ENCODE measurements around the gene GCK. TPM values are rescaled to one million over a fixed set of nuclear protein-coding genes. Genes with fewer than 3 reads are reported as not detected.
A peak's percentile ranks its signal among the peaks of the same experiment; 100 is the strongest.

The GCK gene
- total and polyA plus RNA-seq, 12 donors, result 0.09 to 2.1 (median 0.50) TPM; not detected in 3

DNA sequence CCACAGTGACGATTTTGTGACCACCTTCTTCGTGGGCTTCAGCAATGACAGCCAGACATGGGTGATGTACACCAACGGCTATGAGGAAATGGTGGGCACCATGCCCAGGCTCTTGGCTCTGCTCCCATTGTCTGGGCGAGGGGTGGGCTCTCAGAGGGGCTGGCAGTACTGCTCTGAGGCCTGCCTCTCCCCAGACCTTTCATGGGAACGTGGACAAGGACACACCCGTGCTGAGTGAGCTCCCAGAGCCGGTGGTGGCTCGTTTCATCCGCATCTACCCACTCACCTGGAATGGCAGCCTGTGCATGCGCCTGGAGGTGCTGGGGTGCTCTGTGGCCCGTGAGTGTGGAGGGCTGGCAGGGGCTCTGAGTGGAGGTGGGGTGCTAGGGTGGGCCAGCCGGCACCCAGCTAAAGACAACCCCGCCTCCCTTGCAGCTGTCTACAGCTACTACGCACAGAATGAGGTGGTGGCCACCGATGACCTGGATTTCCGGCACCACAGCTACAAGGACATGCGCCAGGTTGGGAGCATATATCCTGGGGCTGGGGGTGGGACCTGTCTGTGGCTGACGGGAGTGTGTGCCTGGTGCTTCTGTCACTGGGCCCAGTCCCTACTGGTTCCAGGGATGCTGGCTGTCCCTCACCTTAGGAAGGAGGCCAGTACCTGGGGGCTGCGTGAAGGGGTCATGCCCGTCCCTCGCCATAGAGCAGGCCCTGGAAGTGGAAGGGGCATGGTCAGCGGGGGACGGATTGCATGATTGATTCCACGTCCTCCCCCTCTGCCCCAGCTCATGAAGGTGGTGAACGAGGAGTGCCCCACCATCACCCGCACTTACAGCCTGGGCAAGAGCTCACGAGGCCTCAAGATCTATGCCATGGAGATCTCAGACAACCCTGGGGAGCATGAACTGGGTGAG lies 78.3 kb downstream of the GCK start:
- Histone ChIP-seq H3K27me3 (no peaks in the 10 kb centered on the region), H3K9me3 (replicated peaks in 1 of 3) (no peaks in the 10 kb centered on the region), H3K4me3 (no peak overlapping the region), H3K36me3 (replicated peaks in 1 of 2) (peaks cover 0 to 10% of the 10 kb centered on the region in 2 donors), H3K27ac (no peak overlapping the region), H3K4me1 (replicated peaks in 1 of 2) (no peaks in the 10 kb centered on the region)
- WGBS, 4 donors, result 54 to 82% (median 74%) methylated on average over 9 to 27 of the region's 27 CpGs
- intact Hi-C loops (cut with DNase I), result no loop called here
- DNase-seq, result no peak
- TF ChIP-seq POLR2A (IDR thresholded peaks at IDR 0.05) (no peak), CTCF (IDR thresholded peaks at IDR 0.05) (no peak)

DNA sequence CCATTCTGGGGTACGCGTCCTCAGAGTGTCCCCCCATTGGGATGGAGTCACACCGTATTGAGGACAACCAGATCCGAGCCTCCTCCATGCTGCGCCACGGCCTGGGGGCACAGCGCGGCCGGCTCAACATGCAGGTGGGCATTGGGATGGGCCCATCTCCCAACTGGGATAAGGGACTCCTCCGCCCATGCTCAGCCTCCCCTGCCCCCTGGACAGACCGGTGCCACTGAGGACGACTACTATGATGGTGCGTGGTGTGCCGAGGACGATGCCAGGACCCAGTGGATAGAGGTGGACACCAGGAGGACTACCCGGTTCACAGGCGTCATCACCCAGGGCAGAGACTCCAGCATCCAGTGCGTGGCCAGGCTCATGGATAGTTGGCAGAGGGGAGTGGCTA lies 79.2 kb downstream of the GCK start:
- H3K9me3 ChIP-seq (replicated peaks in 1 of 3), result no peaks in the 10 kb centered on the region
- H3K4me3 ChIP-seq, result no peak overlapping the region
- H3K27ac ChIP-seq, result no peak overlapping the region
- TF ChIP-seq CTCF (IDR thresholded peaks at IDR 0.05), result no peak
- no peak for TF ChIP-seq POLR2A (IDR thresholded peaks at IDR 0.05)
- 87 to 94% (median 93%) methylated on average over 10 to 18 of the region's 18 CpGs for WGBS, 4 donors
- peaks cover 0 to 10% of the 10 kb centered on the region in 2 donors for H3K36me3 ChIP-seq (replicated peaks in 1 of 2)
- DNase-seq, result no peak
- no peaks in the 10 kb centered on the region for H3K4me1 ChIP-seq (replicated peaks in 1 of 2)
- intact Hi-C loops (cut with DNase I), result no loop called here
- H3K27me3 ChIP-seq, result no peaks in the 10 kb centered on the region

GRCh38 chr7:44108768-44109750 lies 80.2 kb downstream of the GCK start:
- no peak overlapping the region for H3K4me3 ChIP-seq
- H3K4me1 ChIP-seq (replicated peaks in 1 of 2), result no peaks in the 10 kb centered on the region
- no peaks in the 10 kb centered on the region for H3K9me3 ChIP-seq (replicated peaks in 1 of 3)
- no peaks in the 10 kb centered on the region for H3K27me3 ChIP-seq
- H3K27ac ChIP-seq, result no peak overlapping the region
- TF ChIP-seq CTCF (IDR thresholded peaks at IDR 0.05), result peak in 1 of 6 experiments; percentile 2
- TF ChIP-seq POLR2A (IDR thresholded peaks at IDR 0.05), result no peak
- intact Hi-C loops (cut with DNase I), result no loop called here
- 80 to 93% (median 83%) methylated on average over 8 to 21 of the region's 21 CpGs for WGBS, 4 donors
- no peak for DNase-seq
- peaks cover 0 to 7% of the 10 kb centered on the region in 2 donors for H3K36me3 ChIP-seq (replicated peaks in 1 of 2)

Measured in adrenal gland (tissue), 12 donors.